ENCODE data around the gene SLC1A7.

SLC1A7 gene

DNA sequence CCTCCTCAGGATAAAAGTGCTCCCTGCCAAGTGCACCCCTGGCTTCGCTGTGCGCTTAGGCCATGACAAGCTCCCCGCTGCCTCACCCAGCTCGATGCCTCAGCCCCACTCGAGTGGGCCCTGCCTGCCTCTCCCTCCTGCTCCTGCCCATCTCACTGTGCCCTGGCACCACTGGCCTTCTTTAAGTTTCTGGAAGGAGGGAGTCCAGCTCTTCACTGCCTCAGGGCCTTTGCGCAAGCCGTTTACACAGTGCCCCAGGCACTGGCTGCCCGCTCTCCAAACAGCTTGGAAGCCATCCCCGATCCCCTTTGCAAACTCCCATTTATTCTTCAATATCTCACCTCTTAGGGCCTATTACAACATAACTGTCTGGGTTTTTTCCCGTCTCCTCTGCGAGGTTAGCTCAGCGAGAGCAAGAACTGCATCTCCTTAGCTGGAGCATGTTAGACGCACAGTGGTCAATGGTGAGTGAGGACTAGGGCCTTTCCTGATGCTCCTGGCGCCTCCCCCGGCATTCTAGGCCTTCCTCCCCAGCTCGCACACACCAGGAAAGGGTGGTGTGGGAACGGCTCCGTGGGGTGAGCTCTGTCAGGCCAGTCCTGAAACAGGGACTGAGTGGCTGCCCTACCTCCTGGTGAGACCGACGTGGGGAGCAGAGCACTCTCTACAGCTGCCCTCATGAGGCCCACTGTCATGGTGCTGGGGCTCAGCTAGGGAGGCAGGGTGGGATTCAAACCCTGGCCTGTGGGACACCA, 48.5 kb downstream of the SLC1A7 start:
- Histone ChIP-seq H3K9me3 (ENCODE audit: control insufficient read depth, insufficient read depth, low read length) (peaks cover 43% of the 10 kb centered on the region), H3K79me2 (ENCODE audit: control insufficient read depth, low read length) (no peaks in the 10 kb centered on the region), H3K4me3 (ENCODE audit: low read length) (no peak overlapping the region), H3K36me3 (ENCODE audit: control insufficient read depth, low read length) (no peaks in the 10 kb centered on the region), H3F3A (ENCODE audit: control insufficient read depth, insufficient read depth) (0 out of 2 replicates have a peak, but pooled peaks cover 4% of the 10 kb centered on the region), H3K9me2 (replicated peaks; ENCODE audit: control insufficient read depth, low read length) (no peaks in the 10 kb centered on the region), H4K20me1 (ENCODE audit: control insufficient read depth, insufficient read depth, low read depth, low read length) (no peaks in the 10 kb centered on the region), H3K27me3 (ENCODE audit: control insufficient read depth, low read length) (no peaks in the 10 kb centered on the region), H3K27ac (ENCODE audit: low read depth, low read length) (no peak overlapping the region), H3K4me1 (ENCODE audit: control insufficient read depth, low read length) (no peaks in the 10 kb centered on the region), H3K4me2 (ENCODE audit: low read length) (no peak overlapping the region)
- TF ChIP-seq, protein P1, sequence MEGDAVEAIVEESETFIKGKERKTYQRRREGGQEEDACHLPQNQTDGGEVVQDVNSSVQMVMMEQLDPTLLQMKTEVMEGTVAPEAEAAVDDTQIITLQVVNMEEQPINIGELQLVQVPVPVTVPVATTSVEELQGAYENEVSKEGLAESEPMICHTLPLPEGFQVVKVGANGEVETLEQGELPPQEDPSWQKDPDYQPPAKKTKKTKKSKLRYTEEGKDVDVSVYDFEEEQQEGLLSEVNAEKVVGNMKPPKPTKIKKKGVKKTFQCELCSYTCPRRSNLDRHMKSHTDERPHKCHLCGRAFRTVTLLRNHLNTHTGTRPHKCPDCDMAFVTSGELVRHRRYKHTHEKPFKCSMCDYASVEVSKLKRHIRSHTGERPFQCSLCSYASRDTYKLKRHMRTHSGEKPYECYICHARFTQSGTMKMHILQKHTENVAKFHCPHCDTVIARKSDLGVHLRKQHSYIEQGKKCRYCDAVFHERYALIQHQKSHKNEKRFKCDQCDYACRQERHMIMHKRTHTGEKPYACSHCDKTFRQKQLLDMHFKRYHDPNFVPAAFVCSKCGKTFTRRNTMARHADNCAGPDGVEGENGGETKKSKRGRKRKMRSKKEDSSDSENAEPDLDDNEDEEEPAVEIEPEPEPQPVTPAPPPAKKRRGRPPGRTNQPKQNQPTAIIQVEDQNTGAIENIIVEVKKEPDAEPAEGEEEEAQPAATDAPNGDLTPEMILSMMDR (IDR thresholded peaks at IDR 0.05; ENCODE audit: low read depth, low read length, poor library complexity, severe bottlenecking) = no peak
- TF ChIP-seq EZH2phosphoT487 (IDR thresholded peaks at IDR 0.05; ENCODE audit: borderline replicate concordance, low read length) = no peak

DNA sequence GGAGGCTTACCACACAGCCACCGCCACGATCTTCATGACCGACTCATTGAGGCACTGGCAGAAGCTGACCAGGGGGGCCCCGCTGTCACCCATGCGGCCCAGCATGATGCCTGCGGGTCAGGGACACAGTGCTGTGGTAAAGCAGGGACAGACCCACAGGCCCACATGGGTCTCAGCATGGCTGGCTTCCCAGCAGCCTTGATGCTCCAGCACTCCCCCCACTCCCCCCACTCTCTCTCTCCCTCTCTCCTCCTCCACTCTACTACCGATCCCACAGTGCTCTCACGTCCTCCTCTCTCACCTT, 49.0 kb downstream of the SLC1A7 start:
- Histone ChIP-seq H3K79me2 (ENCODE audit: control insufficient read depth, low read length) (no peaks in the 10 kb centered on the region), H3K4me2 (ENCODE audit: low read length) (no peak overlapping the region), H3K27me3 (ENCODE audit: control insufficient read depth, low read length) (no peaks in the 10 kb centered on the region), H3K4me1 (ENCODE audit: control insufficient read depth, low read length) (no peaks in the 10 kb centered on the region), H3F3A (ENCODE audit: control insufficient read depth, insufficient read depth) (no peaks in the 10 kb centered on the region), H3K4me3 (ENCODE audit: low read length) (no peak overlapping the region), H3K27ac (ENCODE audit: low read depth, low read length) (no peak overlapping the region), H3K9me3 (ENCODE audit: control insufficient read depth, insufficient read depth, low read length) (peaks cover 37% of the 10 kb centered on the region), H3K36me3 (ENCODE audit: control insufficient read depth, low read length) (no peaks in the 10 kb centered on the region), H4K20me1 (ENCODE audit: control insufficient read depth, insufficient read depth, low read depth, low read length) (no peaks in the 10 kb centered on the region), H3K9me2 (replicated peaks; ENCODE audit: control insufficient read depth, low read length) (no peaks in the 10 kb centered on the region)
- TF ChIP-seq EZH2phosphoT487 (IDR thresholded peaks at IDR 0.05; ENCODE audit: borderline replicate concordance, low read length) = no peak
- TF ChIP-seq, protein P1 (IDR thresholded peaks at IDR 0.05; ENCODE audit: low read depth, low read length, poor library complexity, severe bottlenecking) = no peak

DNA sequence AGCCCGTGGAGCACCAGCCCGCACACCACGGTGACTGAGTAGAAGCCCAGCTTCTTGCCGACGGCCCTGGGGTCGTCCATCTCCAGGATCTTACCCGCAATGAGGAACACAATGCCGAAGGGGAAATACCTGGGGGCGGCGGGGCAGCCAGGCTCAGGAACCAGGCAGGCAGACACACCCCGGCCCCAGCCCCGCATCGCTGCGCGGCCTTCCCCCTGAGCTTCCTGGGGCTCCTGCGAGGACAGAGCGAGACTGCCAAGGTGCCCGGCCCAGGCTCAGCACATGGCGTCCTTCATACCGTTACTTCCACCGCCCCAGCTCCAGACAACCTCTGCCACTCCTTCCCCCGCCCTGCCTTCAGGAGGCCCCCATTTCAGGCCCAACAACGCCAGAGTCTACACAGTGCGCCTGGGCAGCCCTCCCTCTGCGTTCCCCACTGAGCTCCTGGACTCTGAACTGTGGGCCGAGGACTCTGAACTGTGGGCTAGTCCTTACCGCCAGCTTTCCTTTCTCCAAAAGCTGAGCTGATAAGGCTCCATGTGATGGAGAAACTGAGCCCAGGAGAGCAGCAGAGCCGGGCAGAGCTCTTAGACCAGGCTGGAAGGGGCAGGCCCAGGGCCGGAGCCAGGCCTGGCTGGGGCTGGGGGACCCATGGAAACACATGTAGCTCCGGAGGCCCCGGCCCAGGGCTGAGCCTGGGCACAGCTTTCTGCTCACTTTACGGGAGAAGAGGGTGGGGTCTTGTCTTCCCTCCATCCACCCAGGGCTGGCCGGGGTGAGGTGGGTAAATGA, 49.6 kb downstream of the SLC1A7 start:
- no peak overlapping the region for H3K4me3 ChIP-seq (ENCODE audit: low read length)
- H3F3A ChIP-seq (ENCODE audit: control insufficient read depth, insufficient read depth) = no peaks in the 10 kb centered on the region
- H3K4me1 ChIP-seq (ENCODE audit: control insufficient read depth, low read length) = no peaks in the 10 kb centered on the region
- no peaks in the 10 kb centered on the region for H3K79me2 ChIP-seq (ENCODE audit: control insufficient read depth, low read length)
- H3K9me2 ChIP-seq (replicated peaks; ENCODE audit: control insufficient read depth, low read length) = no peaks in the 10 kb centered on the region
- H3K27ac ChIP-seq (ENCODE audit: low read depth, low read length) = no peak overlapping the region
- TF ChIP-seq, protein P1 (IDR thresholded peaks at IDR 0.05; ENCODE audit: low read depth, low read length, poor library complexity, severe bottlenecking) = no peak
- TF ChIP-seq EZH2phosphoT487 (IDR thresholded peaks at IDR 0.05; ENCODE audit: borderline replicate concordance, low read length) = no peak
- no peak overlapping the region for H3K4me2 ChIP-seq (ENCODE audit: low read length)
- no peaks in the 10 kb centered on the region for H4K20me1 ChIP-seq (ENCODE audit: control insufficient read depth, insufficient read depth, low read depth, low read length)
- H3K27me3 ChIP-seq (ENCODE audit: control insufficient read depth, low read length) = no peaks in the 10 kb centered on the region
- H3K9me3 ChIP-seq (ENCODE audit: control insufficient read depth, insufficient read depth, low read length) = peaks cover 32% of the 10 kb centered on the region
- no peaks in the 10 kb centered on the region for H3K36me3 ChIP-seq (ENCODE audit: control insufficient read depth, low read length)
